Mesothelial cell of epicardium (in vitro differentiated cells): Measurements from ENCODE around the gene TEKTIP1. TPM values are rescaled to one million over a fixed set of nuclear protein-coding genes. Genes with fewer than 3 reads are reported as not detected.
A peak's percentile ranks its signal among the peaks of the same experiment; 100 is the strongest.
"Not testable (repeated sequence)": the region's sequence is repeated elsewhere in the genome, so short reads cannot be mapped to it uniquely, and the experiment has no call there.

Experiments
- DNase-seq, 2 experiments: peaks; one replicate each; pipeline ENCODE4 v3.0.0; 2021; ENCODE audit warnings: low spot score in 2 of 2; ENCODE audit not compliant: unreplicated experiment in 2 of 2
- H3K27ac Mint-ChIP-seq: 2 replicates; pipeline ENCODE4 v1.8.0; 2021; ENCODE audit warnings: mixed read lengths
- H3K27me3 Mint-ChIP-seq: 2 replicates; pipeline ENCODE4 v1.8.0; 2021; ENCODE audit warnings: low read depth, mixed read lengths
- H3K36me3 Mint-ChIP-seq: 2 replicates; pipeline ENCODE4 v1.8.0; 2021; ENCODE audit warnings: mixed read lengths
- H3K4me1 Mint-ChIP-seq: 2 replicates; pipeline ENCODE4 v1.8.0; 2021; ENCODE audit warnings: mixed read lengths
- H3K4me3 Mint-ChIP-seq: 2 replicates; pipeline ENCODE4 v1.8.0; 2021; ENCODE audit warnings: mild to moderate bottlenecking, moderate library complexity, mixed read lengths
- H3K9me3 Mint-ChIP-seq: 2 replicates; pipeline ENCODE4 v1.8.0; 2021; ENCODE audit warnings: mixed read lengths
- CTCF ChIP-seq: fragments of 200-600 bp; sonication (generic); IDR thresholded peaks from one replicate; pipeline ENCODE4 v1.5.0; 2021; ENCODE audit warnings: antibody characterized with exemption; ENCODE audit not compliant: unreplicated experiment
- total RNA-seq: library from RNA; stranded (reverse); gene quantifications from 3 replicates; pipeline ENCODE4 v1.2.1, GENCODE V29; 2021

TEKTIP1 gene
- total RNA-seq, 1 donor from 2014 or later: 3.5 TPM

GRCh38 chr19:3506384-3507340, 32.3 kb upstream of the TEKTIP1 start:
- Mint-ChIP-seq H3K9me3 (no peaks in the 10 kb centered on the region), H3K36me3 (peaks cover 6% of the 10 kb centered on the region), H3K4me3 (peak overlapping the region; percentile 92), H3K27ac (peak overlapping the region; percentile 91), H3K4me1 (peaks cover 28% of the 10 kb centered on the region), H3K27me3 (no peaks in the 10 kb centered on the region)
- peak in 1 of 2 experiments; percentile 44 for DNase-seq
- TF ChIP-seq CTCF: no peak

- Mint-ChIP-seq H3K27ac (peak overlapping the region; percentile 91), H3K27me3 (no peaks in the 10 kb centered on the region), H3K36me3 (peaks cover 6% of the 10 kb centered on the region), H3K9me3 (no peaks in the 10 kb centered on the region), H3K4me1 (peaks cover 28% of the 10 kb centered on the region), H3K4me3 (peak overlapping the region; percentile 92)
- peak in 1 of 2 experiments; percentile 48 for DNase-seq
- no peak for TF ChIP-seq CTCF
These were observed 31.4 kb upstream of the TEKTIP1 start for GRCh38 chr19:3507371-3508120.

GRCh38 chr19:3508121-3508661, 30.8 kb upstream of the TEKTIP1 start:
- not testable (repeated sequence) for H3K27me3 Mint-ChIP-seq, H3K36me3 Mint-ChIP-seq, DNase-seq, H3K9me3 Mint-ChIP-seq
- peak overlapping the region; percentile 92 for H3K4me3 Mint-ChIP-seq
- H3K27ac Mint-ChIP-seq: peak overlapping the region; percentile 34
- H3K4me1 Mint-ChIP-seq: peaks cover 28% of the 10 kb centered on the region

- peak overlapping the region; percentile 92 for H3K4me3 Mint-ChIP-seq
- TF ChIP-seq CTCF: no peak
- no peaks in the 10 kb centered on the region for H3K27me3 Mint-ChIP-seq
- H3K9me3 Mint-ChIP-seq: no peaks in the 10 kb centered on the region
- no peak overlapping the region for H3K27ac Mint-ChIP-seq
- H3K4me1 Mint-ChIP-seq: peaks cover 28% of the 10 kb centered on the region
- peaks cover 6% of the 10 kb centered on the region for H3K36me3 Mint-ChIP-seq
- no peak for DNase-seq
These were observed 30.0 kb upstream of the TEKTIP1 start for GRCh38 chr19:3508771-3509535.

- no peak overlapping the region for H3K27ac Mint-ChIP-seq
- H3K36me3 Mint-ChIP-seq: peaks cover 6% of the 10 kb centered on the region
- peaks cover 28% of the 10 kb centered on the region for H3K4me1 Mint-ChIP-seq
- no peak for DNase-seq
- H3K27me3 Mint-ChIP-seq: no peaks in the 10 kb centered on the region
- no peak for TF ChIP-seq CTCF
- peak overlapping the region; percentile 36 for H3K4me3 Mint-ChIP-seq
- no peaks in the 10 kb centered on the region for H3K9me3 Mint-ChIP-seq
These were observed 29.4 kb upstream of the TEKTIP1 start for GRCh38 chr19:3509566-3509989.
